ENCODE measurements around the gene RAB38. TPM values are rescaled to one million over a fixed set of nuclear protein-coding genes. Genes with fewer than 3 reads are reported as not detected.

Gene RAB38
- total RNA-seq, 1 donor from 2014 or later = 0.24 TPM

GRCh38 chr11:88173956-88174355 is 1.3 kb downstream of the RAB38 start:
- ATAC-seq (ENCODE audit: low read depth) = no peak
- POLR2A ChIA-PET = no interaction called here
- CTCF ChIA-PET = no interaction called here
- DNase-seq = no peak
- Mint-ChIP-seq H3K27me3 (peaks cover 15% of the 10 kb centered on the region), H3K4me1 (peaks cover 10% of the 10 kb centered on the region), H3K27ac (no peak overlapping the region), H3K36me3 (ENCODE audit: low read depth) (no peaks in the 10 kb centered on the region), H3K4me3 (no peak overlapping the region), H3K9me3 (no peaks in the 10 kb centered on the region)
- intact Hi-C loops (cut with micrococcal nuclease) = no loop called here
- TF ChIP-seq CTCF (IDR thresholded peaks at IDR 0.05) = no peak

DNA sequence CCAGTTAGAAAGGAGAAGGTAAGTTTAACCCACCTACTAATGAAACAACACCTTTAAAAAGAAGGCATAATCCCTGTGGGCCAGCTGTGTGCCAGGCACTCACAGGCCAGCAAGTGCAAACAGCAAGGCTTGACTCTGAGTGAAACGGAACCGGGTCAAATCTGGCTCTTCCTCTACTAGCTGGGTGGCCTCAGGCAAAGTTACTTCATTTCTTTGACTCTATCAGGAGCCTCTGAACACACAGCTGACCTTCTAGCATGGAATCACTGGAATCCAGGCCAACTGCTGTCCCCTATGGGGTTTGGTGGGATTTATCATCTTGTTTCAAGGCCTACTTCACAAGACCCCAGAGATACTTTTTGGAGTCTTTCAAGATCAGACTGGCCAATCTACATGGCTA is 3.3 kb downstream of the RAB38 start:
- intact Hi-C loops (cut with micrococcal nuclease) = no loop called here
- H3K27me3 Mint-ChIP-seq = peaks cover 15% of the 10 kb centered on the region
- ATAC-seq (ENCODE audit: low read depth) (no peak), DNase-seq (no peak)
- CTCF ChIA-PET = no interaction called here
- no peak for TF ChIP-seq CTCF (IDR thresholded peaks at IDR 0.05)
- H3K4me1 Mint-ChIP-seq = peaks cover 10% of the 10 kb centered on the region
- no peaks in the 10 kb centered on the region for H3K36me3 Mint-ChIP-seq (ENCODE audit: low read depth)
- no peaks in the 10 kb centered on the region for H3K9me3 Mint-ChIP-seq
- H3K27ac Mint-ChIP-seq = no peak overlapping the region
- H3K4me3 Mint-ChIP-seq = no peak overlapping the region
- POLR2A ChIA-PET = no interaction called here

GRCh38 chr11:88170673-88171072 is 4.6 kb downstream of the RAB38 start:
- H3K27me3 Mint-ChIP-seq = peaks cover 10% of the 10 kb centered on the region
- ChIA-PET POLR2A (no interaction called here), CTCF (no interaction called here)
- H3K27ac Mint-ChIP-seq = no peak overlapping the region
- ATAC-seq (ENCODE audit: low read depth) (no peak), DNase-seq (no peak)
- H3K9me3 Mint-ChIP-seq = no peaks in the 10 kb centered on the region
- intact Hi-C loops (cut with micrococcal nuclease) = no loop called here
- H3K36me3 Mint-ChIP-seq (ENCODE audit: low read depth) = no peaks in the 10 kb centered on the region
- H3K4me3 Mint-ChIP-seq = no peak overlapping the region
- H3K4me1 Mint-ChIP-seq = peaks cover 10% of the 10 kb centered on the region
- no peak for TF ChIP-seq CTCF (IDR thresholded peaks at IDR 0.05)

- CTCF ChIA-PET = no interaction called here
Measured at GRCh38 chr11:88169881-88170280, 5.4 kb downstream of the RAB38 start.

DNA sequence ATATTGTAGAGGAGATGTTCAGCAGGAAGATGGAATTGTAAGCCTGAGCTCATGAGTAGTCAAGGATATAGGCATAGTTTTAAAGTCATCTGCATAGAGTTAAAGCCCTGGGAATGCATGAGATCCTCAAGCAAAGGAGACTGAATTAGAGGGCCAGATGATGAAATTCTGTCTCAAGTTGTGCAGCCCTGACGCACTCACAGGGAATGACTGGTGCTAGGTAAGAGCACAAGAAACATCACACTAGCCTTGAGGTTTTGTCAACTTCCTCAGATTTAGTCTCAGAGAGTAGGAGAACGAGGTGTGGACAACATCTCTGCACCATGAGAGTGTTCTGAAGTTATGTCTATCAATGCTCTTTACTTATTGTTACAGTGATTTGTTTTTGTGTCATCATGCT is 5.8 kb downstream of the RAB38 start:
- H3K27me3 Mint-ChIP-seq = peaks cover 4% of the 10 kb centered on the region
- no peaks in the 10 kb centered on the region for H3K9me3 Mint-ChIP-seq
- POLR2A ChIA-PET = no interaction called here
- H3K27ac Mint-ChIP-seq = no peak overlapping the region
- no peak overlapping the region for H3K4me3 Mint-ChIP-seq
- CTCF ChIA-PET = no interaction called here
- intact Hi-C loops (cut with micrococcal nuclease) = no loop called here
- no peaks in the 10 kb centered on the region for H3K36me3 Mint-ChIP-seq (ENCODE audit: low read depth)
- TF ChIP-seq CTCF (IDR thresholded peaks at IDR 0.05) = no peak
- peaks cover 2% of the 10 kb centered on the region for H3K4me1 Mint-ChIP-seq
- no peak for ATAC-seq (ENCODE audit: low read depth)
- DNase-seq = no peak

More at GRCh38 chr11:88169881-88170280, 5.4 kb downstream of the RAB38 start:
- POLR2A ChIA-PET = no interaction called here
- peaks cover 6% of the 10 kb centered on the region for H3K27me3 Mint-ChIP-seq
- no peak overlapping the region for H3K27ac Mint-ChIP-seq
- H3K9me3 Mint-ChIP-seq = no peaks in the 10 kb centered on the region
- ATAC-seq (ENCODE audit: low read depth) = no peak
- no peak overlapping the region for H3K4me3 Mint-ChIP-seq
- TF ChIP-seq CTCF (IDR thresholded peaks at IDR 0.05) = no peak
- DNase-seq = no peak
- peaks cover 7% of the 10 kb centered on the region for H3K4me1 Mint-ChIP-seq
- no peaks in the 10 kb centered on the region for H3K36me3 Mint-ChIP-seq (ENCODE audit: low read depth)
- intact Hi-C loops (cut with micrococcal nuclease) = no loop called here
